Loucy (cell line): ENCODE results near the gene RAB14.

Experiments
- CTCF ChIP-seq: fragments of 200-600 bp; sonication (generic); conservative IDR thresholded peaks from 2 replicates; pipeline ENCODE4 v1.5.1; 2014; ENCODE audit warnings: mild to moderate bottlenecking, antibody characterized with exemption, low read length
- EZH2phosphoT487 ChIP-seq: fragments of 200-600 bp; IDR thresholded peaks from 2 replicates; pipeline ENCODE4 v1.6.1; 2018; ENCODE audit warnings: antibody characterized with exemption, mild to moderate bottlenecking, moderate library complexity, borderline replicate concordance

- TF ChIP-seq CTCF (no peak), EZH2phosphoT487 (no peak)
Measured at GRCh38 chr9:121226175-121226574, 24.5 kb upstream of the RAB14 start.
